Peyer's patch (tissue), 4 donors: Measurements from ENCODE around the gene NYAP1. TPM values are rescaled to one million over a fixed set of nuclear protein-coding genes. Genes with fewer than 3 reads are reported as not detected.
"Not testable (repeated sequence)": the region's sequence is repeated elsewhere in the genome, so short reads cannot be mapped to it uniquely, and the experiment has no call there.

Source experiments
- DNase-seq, 3 donors: peaks; one replicate each; pipeline ENCODE4 v3.0.0-alpha.2; 2017 to 2019
- H3K27ac ChIP-seq, 4 donors: fragments of 200-600 bp; sonication (generic); one replicate each; pipeline ENCODE4 v1.5.1; 2016 to 2019
- H3K27me3 ChIP-seq, 2 donors: fragments of 200-600 bp; sonication (generic); one replicate each; pipeline ENCODE4 v1.5.1; 2019
- H3K36me3 ChIP-seq, 3 donors: fragments of 200-600 bp; sonication (generic); one replicate each; pipeline ENCODE4 v1.5.1; 2016 to 2019
- H3K4me1 ChIP-seq, 4 donors: fragments of 200-600 bp; sonication (generic); one replicate each; pipeline ENCODE4 v1.5.1; 2016 to 2019
- H3K4me3 ChIP-seq, 4 donors: fragments of 200-600 bp; sonication (generic); 1 replicate in 3 of 4; 2 replicates in 1 of 4; pipeline ENCODE4 v1.5.1; 2016 to 2019; ENCODE audit warnings: mild to moderate bottlenecking in 1 of 4
- H3K9me3 ChIP-seq, 4 donors: fragments of 200-600 bp; sonication (generic); one replicate each; pipeline ENCODE4 v1.5.1; 2016 to 2019; ENCODE audit warnings: mild to moderate bottlenecking in 1 of 4
- CTCF ChIP-seq, 6 experiments: fragments of 450-650 bp in 4 of 6; fragments of 200-600 bp in 2 of 6; sonication (generic) in 1 of 6; IDR thresholded peaks; one replicate each; pipeline ENCODE4 v1.5.1; 2017 to 2019; ENCODE audit warnings: antibody characterized with exemption in 6 of 6, mild to moderate bottlenecking in 3 of 6, moderate library complexity in 1 of 6
- POLR2A ChIP-seq, 2 donors: fragments of 450-650 bp; IDR thresholded peaks; one replicate each; pipeline ENCODE4 v1.5.1; 2017; ENCODE audit warnings: antibody characterized with exemption in 2 of 2, mild to moderate bottlenecking in 2 of 2, moderate library complexity in 2 of 2
- total RNA-seq, 4 donors: library from RNA; depleted of rRNA; stranded (reverse); fragments of >200 nt; gene quantifications; one replicate each; pipeline ENCODE4 v1.1.0, GENCODE V29; 2016

NYAP1 gene
- total RNA-seq, 4 donors from 2014 or later, result 0.38 to 2.5 (median 0.40) TPM; not detected in 1

- no peaks in the 10 kb centered on the region for H3K36me3 ChIP-seq
- peaks cover 0 to 7% (median 3%) of the 10 kb centered on the region in 4 donors for H3K4me1 ChIP-seq
- no peaks in the 10 kb centered on the region for H3K27me3 ChIP-seq
- DNase-seq, result no peak
- TF ChIP-seq POLR2A (IDR thresholded peaks at IDR 0.05) (no peak), CTCF (IDR thresholded peaks at IDR 0.05) (no peak)
- H3K27ac ChIP-seq, result no peak overlapping the region
- H3K9me3 ChIP-seq, result no peaks in the 10 kb centered on the region
- H3K4me3 ChIP-seq, result no peak overlapping the region
Observed at GRCh38 chr7:100519580-100519979, 35.9 kb downstream of the NYAP1 start.

- Histone ChIP-seq H3K4me3 (no peak overlapping the region), H3K4me1 (peaks cover 0 to 7% (median 3%) of the 10 kb centered on the region in 4 donors), H3K27ac (no peak overlapping the region), H3K36me3 (no peaks in the 10 kb centered on the region), H3K9me3 (no peaks in the 10 kb centered on the region), H3K27me3 (no peaks in the 10 kb centered on the region)
- no peak for DNase-seq
- TF ChIP-seq POLR2A (IDR thresholded peaks at IDR 0.05), result no peak
- TF ChIP-seq CTCF (IDR thresholded peaks at IDR 0.05), result no peak
Observed at GRCh38 chr7:100520138-100520537, 36.4 kb downstream of the NYAP1 start.

GRCh38 chr7:100521076-100521475 is 37.3 kb downstream of the NYAP1 start:
- no peak for TF ChIP-seq POLR2A (IDR thresholded peaks at IDR 0.05)
- TF ChIP-seq CTCF (IDR thresholded peaks at IDR 0.05), result no peak
- Histone ChIP-seq H3K36me3 (no peaks in the 10 kb centered on the region), H3K27ac (no peak overlapping the region), H3K9me3 (no peaks in the 10 kb centered on the region), H3K4me3 (no peak overlapping the region), H3K27me3 (no peaks in the 10 kb centered on the region), H3K4me1 (peaks cover 0 to 7% (median 2%) of the 10 kb centered on the region in 4 donors)
- DNase-seq, result no peak

- H3K4me1 ChIP-seq, H3K4me3 ChIP-seq, H3K9me3 ChIP-seq, H3K27me3 ChIP-seq, DNase-seq, H3K27ac ChIP-seq, H3K36me3 ChIP-seq: not testable (repeated sequence)
Observed at GRCh38 chr7:100521909-100522593, 38.3 kb downstream of the NYAP1 start.

GRCh38 chr7:100523192-100523591 is 39.5 kb downstream of the NYAP1 start:
- not testable (repeated sequence) for DNase-seq, H3K27me3 ChIP-seq, H3K27ac ChIP-seq, H3K9me3 ChIP-seq, H3K4me1 ChIP-seq, H3K4me3 ChIP-seq, H3K36me3 ChIP-seq

GRCh38 chr7:100528108-100528866 is 44.6 kb downstream of the NYAP1 start:
- H3K36me3 ChIP-seq, H3K27ac ChIP-seq, H3K4me3 ChIP-seq, DNase-seq, H3K9me3 ChIP-seq, H3K4me1 ChIP-seq, H3K27me3 ChIP-seq: not testable (repeated sequence)

- H3K27me3 ChIP-seq, result no peaks in the 10 kb centered on the region
- no peak overlapping the region for H3K4me3 ChIP-seq
- H3K36me3 ChIP-seq, result no peaks in the 10 kb centered on the region
- H3K27ac ChIP-seq, result peak overlapping the region in 2 of 4 donors; percentile 58 to 67
- no peaks in the 10 kb centered on the region for H3K4me1 ChIP-seq
- H3K9me3 ChIP-seq, result no peaks in the 10 kb centered on the region
- no peak for TF ChIP-seq CTCF (IDR thresholded peaks at IDR 0.05)
- TF ChIP-seq POLR2A (IDR thresholded peaks at IDR 0.05), result no peak
- no peak for DNase-seq
Observed at GRCh38 chr7:100532165-100533022, 48.7 kb downstream of the NYAP1 start.

GRCh38 chr7:100535982-100536381 is 52.3 kb downstream of the NYAP1 start:
- H3K27me3 ChIP-seq, H3K27ac ChIP-seq: not testable (repeated sequence)

GRCh38 chr7:100536695-100537094 is 53.0 kb downstream of the NYAP1 start:
- not testable (repeated sequence) for H3K36me3 ChIP-seq, H3K27ac ChIP-seq, H3K27me3 ChIP-seq, DNase-seq, H3K4me3 ChIP-seq, H3K9me3 ChIP-seq
- peaks cover 0 to 17% (median 4%) of the 10 kb centered on the region in 4 donors for H3K4me1 ChIP-seq

More at GRCh38 chr7:100535982-100536381, 52.3 kb downstream of the NYAP1 start:
- DNase-seq, H3K4me3 ChIP-seq, H3K36me3 ChIP-seq, H3K9me3 ChIP-seq: not testable (repeated sequence)
- peaks cover 0 to 13% (median 4%) of the 10 kb centered on the region in 4 donors for H3K4me1 ChIP-seq
